Activated B cell treated with CpG ODN at 0.5 μM for 24 hours (primary cell): Measurements from ENCODE around the gene TREML4. TPM values are rescaled to one million over a fixed set of nuclear protein-coding genes. Genes with fewer than 3 reads are reported as not detected.

Source experiments
- ATAC-seq: fragments of 200-7000 bp; cut with Tn5 transposase; one replicate; pipeline ENCODE4 v1.10.0; 2021; ENCODE audit warnings: low read depth, mild to moderate bottlenecking, moderate library complexity
- CTCF ChIA-PET: fragments of 350-600 bp; sonication (Branson Sonifier 250); formaldehyde crosslinking; loops from one replicate; lab custom pipeline; 2021; ENCODE audit warnings: antibody characterized with exemption; lab: Charles Lee
- POLR2A ChIA-PET: fragments of 350-600 bp; sonication (Branson Sonifier 250); formaldehyde crosslinking; loops from one replicate; lab custom pipeline; 2021; ENCODE audit warnings: antibody characterized with exemption; lab: Charles Lee
- DNase-seq: peaks from one replicate; pipeline ENCODE4 v3.0.0; 2022
- H3K27ac Mint-ChIP-seq: one replicate; pipeline ENCODE4 v1.8.0; 2020; ENCODE audit warnings: mixed read lengths
- H3K27me3 Mint-ChIP-seq: one replicate; pipeline ENCODE4 v1.8.0; 2021; ENCODE audit warnings: mixed read lengths
- H3K36me3 Mint-ChIP-seq: one replicate; pipeline ENCODE4 v1.8.0; 2021; ENCODE audit warnings: low read depth, mixed read lengths
- H3K4me1 Mint-ChIP-seq: one replicate; pipeline ENCODE4 v1.8.0; 2021; ENCODE audit warnings: mixed read lengths
- H3K4me3 Mint-ChIP-seq: one replicate; pipeline ENCODE4 v1.8.0; 2020; ENCODE audit warnings: mild to moderate bottlenecking, mixed read lengths
- H3K9me3 Mint-ChIP-seq: one replicate; pipeline ENCODE4 v1.8.0; 2020; ENCODE audit warnings: mixed read lengths
- intact Hi-C: fragments of 100-400 bp; cut with micrococcal nuclease; formaldehyde crosslinking; loops from one replicate; pipeline ENCODE4 v1.15.1; 2024
- total RNA-seq: library from RNA; stranded (reverse); gene quantifications from 2 replicates; pipeline ENCODE4 v1.2.3, GENCODE V29; 2022
- TF ChIP-seq, protein P1 (sequence below): fragments of 200-600 bp; IDR thresholded peaks from one replicate; pipeline ENCODE4 v1.8.0; 2022; ENCODE audit warnings: antibody characterized with exemption, mild to moderate bottlenecking

Gene TREML4
- total RNA-seq, 1 donor from 2014 or later = not detected

DNA sequence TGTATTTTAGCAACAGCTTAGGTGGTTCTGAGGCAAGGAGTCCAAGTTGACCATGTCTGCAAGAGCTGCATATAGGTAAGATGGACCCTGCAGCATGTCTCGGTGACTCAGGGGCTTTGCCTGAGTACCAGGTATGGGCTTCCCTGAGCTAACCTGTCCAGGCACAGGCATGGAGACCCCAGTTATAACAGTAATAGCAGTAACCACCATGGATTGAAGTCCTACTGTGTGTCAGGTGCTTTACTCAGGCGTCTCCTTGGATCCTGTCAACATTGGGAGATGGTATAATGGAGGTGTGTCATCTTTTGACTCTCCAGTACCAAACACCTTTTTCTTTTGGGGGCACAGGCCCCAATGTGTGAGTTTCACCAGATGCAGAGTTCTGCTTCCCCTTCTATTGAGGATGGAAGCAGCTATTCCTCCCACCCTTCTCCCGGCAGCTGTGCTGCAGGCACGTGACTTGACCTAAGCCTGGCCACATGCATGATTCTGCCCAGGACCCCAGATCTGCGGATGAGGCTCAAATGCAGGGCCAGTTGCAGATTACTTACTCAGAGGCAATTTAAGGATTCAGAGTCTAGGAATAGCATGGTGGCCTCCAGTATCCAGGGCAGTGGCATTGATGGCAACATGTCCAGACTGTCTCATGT, 44.6 kb downstream of the TREML4 start:
- POLR2A ChIA-PET = no interaction called here
- H3K4me1 Mint-ChIP-seq = peaks cover 40% of the 10 kb centered on the region
- ATAC-seq (no peak), DNase-seq (no peak)
- intact Hi-C loops = no loop called here
- H3K27me3 Mint-ChIP-seq = no peaks in the 10 kb centered on the region
- H3K36me3 Mint-ChIP-seq = no peaks in the 10 kb centered on the region
- H3K4me3 Mint-ChIP-seq = no peak overlapping the region
- no peak overlapping the region for H3K27ac Mint-ChIP-seq
- CTCF ChIA-PET = no interaction called here
- no peaks in the 10 kb centered on the region for H3K9me3 Mint-ChIP-seq
- TF ChIP-seq, protein P1, sequence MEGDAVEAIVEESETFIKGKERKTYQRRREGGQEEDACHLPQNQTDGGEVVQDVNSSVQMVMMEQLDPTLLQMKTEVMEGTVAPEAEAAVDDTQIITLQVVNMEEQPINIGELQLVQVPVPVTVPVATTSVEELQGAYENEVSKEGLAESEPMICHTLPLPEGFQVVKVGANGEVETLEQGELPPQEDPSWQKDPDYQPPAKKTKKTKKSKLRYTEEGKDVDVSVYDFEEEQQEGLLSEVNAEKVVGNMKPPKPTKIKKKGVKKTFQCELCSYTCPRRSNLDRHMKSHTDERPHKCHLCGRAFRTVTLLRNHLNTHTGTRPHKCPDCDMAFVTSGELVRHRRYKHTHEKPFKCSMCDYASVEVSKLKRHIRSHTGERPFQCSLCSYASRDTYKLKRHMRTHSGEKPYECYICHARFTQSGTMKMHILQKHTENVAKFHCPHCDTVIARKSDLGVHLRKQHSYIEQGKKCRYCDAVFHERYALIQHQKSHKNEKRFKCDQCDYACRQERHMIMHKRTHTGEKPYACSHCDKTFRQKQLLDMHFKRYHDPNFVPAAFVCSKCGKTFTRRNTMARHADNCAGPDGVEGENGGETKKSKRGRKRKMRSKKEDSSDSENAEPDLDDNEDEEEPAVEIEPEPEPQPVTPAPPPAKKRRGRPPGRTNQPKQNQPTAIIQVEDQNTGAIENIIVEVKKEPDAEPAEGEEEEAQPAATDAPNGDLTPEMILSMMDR = no peak

DNA sequence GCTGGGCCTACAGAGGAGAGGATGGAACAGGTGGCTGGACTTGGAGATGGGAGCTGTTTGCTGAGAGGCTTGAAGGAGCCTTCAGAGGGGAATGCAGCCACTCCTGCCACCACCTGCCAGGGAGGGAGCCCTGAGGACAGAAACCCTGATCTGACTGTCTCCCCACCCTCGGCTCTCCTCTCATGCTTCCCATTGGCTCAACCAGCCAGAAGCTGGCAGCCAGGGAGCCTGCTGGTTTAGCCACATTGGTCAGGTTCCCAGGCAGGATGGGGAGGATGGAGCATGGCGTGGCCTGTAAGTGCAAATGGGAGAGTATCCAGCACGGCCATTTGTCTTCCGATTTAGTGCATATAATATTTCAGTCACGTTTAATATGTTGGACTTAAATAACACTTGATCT, 45.6 kb downstream of the TREML4 start:
- Mint-ChIP-seq H3K27me3 (no peaks in the 10 kb centered on the region), H3K4me3 (no peak overlapping the region), H3K36me3 (no peaks in the 10 kb centered on the region), H3K4me1 (peaks cover 44% of the 10 kb centered on the region), H3K27ac (no peak overlapping the region), H3K9me3 (no peaks in the 10 kb centered on the region)
- ChIA-PET POLR2A (interaction anchor here (1.2 kb wide), 1 partner anchor 73 kb away, joined by 3 read pairs; the partner anchor contains the start of gene TREML2), CTCF (no interaction called here)
- TF ChIP-seq, protein P1 = no peak
- no peak for DNase-seq
- intact Hi-C loops = no loop called here
- ATAC-seq = no peak

DNA sequence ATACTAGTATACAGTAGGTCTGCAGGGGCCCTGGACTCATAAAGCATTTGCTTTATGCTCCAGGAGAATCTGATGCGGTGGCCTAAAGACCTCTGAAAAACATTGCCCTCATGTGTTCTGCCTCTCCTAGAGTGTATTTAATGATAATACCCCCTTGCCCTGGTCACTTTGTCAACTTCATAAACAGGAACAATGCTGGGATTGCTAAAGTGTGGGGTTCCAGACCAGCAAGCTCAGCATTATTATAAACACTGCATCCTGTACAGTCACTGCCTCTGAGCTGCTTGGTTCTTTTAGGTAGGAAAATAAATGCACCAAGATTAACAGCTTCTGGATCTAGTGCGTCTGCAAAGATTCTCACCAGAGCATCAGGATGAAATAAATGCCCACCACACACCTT, 46.1 kb downstream of the TREML4 start:
- Mint-ChIP-seq H3K9me3 (no peaks in the 10 kb centered on the region), H3K27ac (peak overlapping the region; percentile 19), H3K4me3 (no peak overlapping the region), H3K27me3 (no peaks in the 10 kb centered on the region), H3K4me1 (peaks cover 50% of the 10 kb centered on the region), H3K36me3 (no peaks in the 10 kb centered on the region)
- peak; percentile 39 for ATAC-seq
- TF ChIP-seq, protein P1 = no peak
- ChIA-PET POLR2A (interaction anchor here (1.2 kb wide), 1 partner anchor 73 kb away, joined by 3 read pairs; the partner anchor contains the start of gene TREML2), CTCF (interaction anchor here (0.6 to 1.2 kb wide), 2 partner anchors 183 to 777 kb away, joined by 3 read pairs; no protein-coding TSS in a partner anchor)
- no peak for DNase-seq
- intact Hi-C loops = no loop called here

DNA sequence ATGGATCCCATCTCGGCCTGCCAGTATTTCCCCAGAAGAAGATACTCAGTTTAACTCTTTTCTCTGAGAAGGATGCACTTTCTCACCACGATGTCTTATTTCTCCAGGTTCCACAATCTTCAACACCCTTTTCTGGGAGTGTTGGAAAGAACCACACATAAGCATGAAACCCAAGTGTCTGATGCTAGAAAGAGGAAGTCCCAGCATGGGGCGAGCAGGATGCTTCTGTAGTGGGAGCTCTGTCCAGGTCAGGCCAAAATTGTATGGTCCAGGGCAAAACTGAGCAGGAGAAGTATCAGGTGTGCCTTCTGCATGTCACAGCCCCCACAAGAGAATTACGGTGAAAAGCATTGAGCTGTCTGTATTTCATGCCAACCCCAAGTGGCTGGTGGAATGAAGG, 47.3 kb downstream of the TREML4 start:
- TF ChIP-seq, protein P1 = no peak
- Mint-ChIP-seq H3K27ac (no peak overlapping the region), H3K4me3 (no peak overlapping the region), H3K9me3 (no peaks in the 10 kb centered on the region), H3K36me3 (no peaks in the 10 kb centered on the region), H3K27me3 (no peaks in the 10 kb centered on the region), H3K4me1 (peaks cover 52% of the 10 kb centered on the region)
- intact Hi-C loops = loop anchor here (5.0 kb wide), 1 partner anchor 183 kb away; no protein-coding TSS in a partner anchor
- ATAC-seq (no peak), DNase-seq (no peak)
- POLR2A ChIA-PET = no interaction called here
- CTCF ChIA-PET = no interaction called here

DNA sequence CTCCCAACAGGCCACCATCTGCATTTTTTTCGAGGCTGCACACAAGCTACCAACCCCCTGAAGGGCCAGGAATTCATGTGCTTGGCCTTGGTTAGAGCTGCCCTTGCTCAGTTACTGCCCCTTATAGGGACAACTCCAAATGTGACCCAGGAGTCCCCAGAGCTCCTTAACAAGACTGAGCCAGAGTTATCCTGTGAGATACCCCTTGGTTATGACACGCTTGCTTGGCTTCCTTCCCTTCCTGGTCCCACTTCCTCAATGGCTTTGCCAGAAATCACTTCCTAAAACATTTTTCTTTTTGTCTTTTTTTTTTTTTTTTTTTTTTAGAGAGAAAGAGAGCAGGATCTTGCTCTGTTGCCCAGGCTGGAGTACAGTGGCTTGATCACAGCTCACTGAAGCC, 49.5 kb downstream of the TREML4 start:
- TF ChIP-seq, protein P1 = no peak
- ATAC-seq = no peak
- Mint-ChIP-seq H3K27ac (peak overlapping the region; percentile 31), H3K4me1 (peaks cover 41% of the 10 kb centered on the region), H3K27me3 (no peaks in the 10 kb centered on the region), H3K9me3 (no peaks in the 10 kb centered on the region), H3K36me3 (no peaks in the 10 kb centered on the region), H3K4me3 (no peak overlapping the region)
- intact Hi-C loops = loop anchor here (2.0 to 5.0 kb wide), 2 partner anchors 77 to 185 kb away; partner anchors contain the start of gene TREML2
- POLR2A ChIA-PET = interaction anchor here (1.9 kb wide), 1 partner anchor 77 kb away, joined by 7 read pairs; the partner anchor contains the start of gene TREML2
- CTCF ChIA-PET = interaction anchor here (0.7 to 3.2 kb wide), 5 partner anchors 42 to 185 kb away, joined by 3 to 23 read pairs (median 8); no protein-coding TSS in a partner anchor
- no peak for DNase-seq
